SK-N-SH (cell line): ENCODE measurements around the gene PDE9A.

Source experiments
- CTCF ChIP-seq: fragments of 200-600 bp; sonication (generic); IDR thresholded peaks from 2 replicates; pipeline ENCODE4 v1.6.1; 2017; ENCODE audit warnings: antibody characterized with exemption, mild to moderate bottlenecking, moderate library complexity
- IRF3 ChIP-seq: fragments of 150-350 bp; IDR thresholded peaks from 2 replicates; pipeline ENCODE4 v1.6.1; 2016; ENCODE audit warnings: mild to moderate bottlenecking, low read depth, low read length
- RAD21 ChIP-seq: IDR thresholded peaks from 2 replicates; pipeline ENCODE4 v1.6.1; 2012; ENCODE audit warnings: mild to moderate bottlenecking, low read length
- REST ChIP-seq: IDR thresholded peaks from 2 replicates; pipeline ENCODE4 v1.6.1; 2012; ENCODE audit warnings: mild to moderate bottlenecking, low read depth, low read length, moderate library complexity
- RFX5 ChIP-seq: IDR thresholded peaks from 2 replicates; pipeline ENCODE4 v1.6.1; 2012; ENCODE audit warnings: mild to moderate bottlenecking, improper control_type of control experiment, low read length
- TAF1 ChIP-seq: IDR thresholded peaks from 2 replicates; pipeline ENCODE4 v1.6.1; 2012; ENCODE audit warnings: low read depth, mild to moderate bottlenecking, low read length, moderate library complexity, borderline replicate concordance

- no peak for TF ChIP-seq TAF1
- TF ChIP-seq IRF3: no peak
- no peak for TF ChIP-seq REST
- TF ChIP-seq CTCF: no peak
- no peak for TF ChIP-seq RAD21
- TF ChIP-seq RFX5: no peak
These were observed 111.0 kb downstream of the PDE9A start for GRCh38 chr21:42764443-42764760.
